Subcutaneous abdominal adipose tissue (tissue), 5 donors: Measurements from ENCODE around the gene CAMKMT.
"Not testable (repeated sequence)": the region's sequence is repeated elsewhere in the genome, so short reads cannot be mapped to it uniquely, and the experiment has no call there.

Experiments used
- H3K27ac ChIP-seq: one replicate; pipeline ENCODE4 v1.7.0; 2013; ENCODE audit warnings: low read depth, mild to moderate bottlenecking, inconsistent platforms, low read length, moderate library complexity
- H3K27me3 ChIP-seq, 5 donors: one replicate each; pipeline ENCODE4 v1.7.0; 2013; ENCODE audit warnings: low read length in 5 of 5, inconsistent platforms in 1 of 5; ENCODE audit not compliant: control insufficient read depth in 5 of 5, insufficient read depth in 4 of 5
- H3K36me3 ChIP-seq, 5 donors: one replicate each; pipeline ENCODE4 v1.7.0; 2013; ENCODE audit warnings: low read length in 5 of 5; ENCODE audit not compliant: control insufficient read depth in 5 of 5, insufficient read depth in 5 of 5
- H3K4me1 ChIP-seq, 5 donors: one replicate each; pipeline ENCODE4 v1.7.0; 2013; ENCODE audit warnings: low read length in 5 of 5, mild to moderate bottlenecking in 3 of 5, moderate library complexity in 1 of 5; ENCODE audit not compliant: control insufficient read depth in 5 of 5, insufficient read depth in 5 of 5
- H3K4me3 ChIP-seq, 5 donors: one replicate each; pipeline ENCODE4 v1.7.0; 2013; ENCODE audit warnings: low read length in 5 of 5, low read depth in 1 of 5
- H3K9ac ChIP-seq, 5 donors: one replicate each; pipeline ENCODE4 v1.7.0; 2013; ENCODE audit warnings: low read length in 5 of 5, mild to moderate bottlenecking in 4 of 5, moderate library complexity in 3 of 5
- H3K9me3 ChIP-seq, 5 donors: one replicate each; pipeline ENCODE4 v1.7.0; 2013; ENCODE audit warnings: low read length in 5 of 5; ENCODE audit not compliant: control insufficient read depth in 5 of 5
- donor health status: healthy.
- donor health status: healthy.
- donor health status: healthy.
- donor health status: healthy.
- donor health status: healthy.

Gene CAMKMT

DNA sequence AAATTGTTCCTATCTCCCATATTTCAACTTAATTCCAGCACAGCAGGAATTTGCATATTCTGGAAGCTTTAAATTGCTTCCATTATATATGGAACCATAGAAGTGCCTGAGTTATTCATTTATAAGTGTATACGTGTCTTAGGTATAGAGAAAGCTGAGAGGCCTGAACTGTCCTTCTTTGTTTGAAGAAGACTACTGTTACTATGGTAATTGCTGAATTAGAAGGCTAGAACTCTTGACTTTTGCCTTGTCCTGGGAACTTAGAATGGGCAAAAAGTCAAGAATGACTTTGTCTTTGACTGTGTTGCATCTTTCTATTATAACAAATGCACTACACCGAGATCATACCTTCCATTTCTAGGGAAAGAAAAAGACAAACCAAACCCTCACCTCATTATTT is 15.7 kb downstream of the CAMKMT start:
- H3K27ac ChIP-seq = no peak overlapping the region
- no peak overlapping the region for H3K4me3 ChIP-seq
- no peaks in the 10 kb centered on the region for H3K4me1 ChIP-seq
- peaks cover 0 to 3% (median 0%) of the 10 kb centered on the region in 5 donors for H3K36me3 ChIP-seq
- H3K9me3 ChIP-seq = no peaks in the 10 kb centered on the region
- H3K9ac ChIP-seq = no peak overlapping the region
- H3K27me3 ChIP-seq = no peaks in the 10 kb centered on the region

GRCh38 chr2:44385226-44385625 is 23.5 kb downstream of the CAMKMT start:
- not testable (repeated sequence) for H3K27me3 ChIP-seq, H3K36me3 ChIP-seq, H3K9me3 ChIP-seq, H3K4me3 ChIP-seq, H3K9ac ChIP-seq, H3K27ac ChIP-seq, H3K4me1 ChIP-seq

GRCh38 chr2:44388877-44389276 is 27.1 kb downstream of the CAMKMT start:
- Histone ChIP-seq H3K36me3 (no peaks in the 10 kb centered on the region), H3K9me3 (no peaks in the 10 kb centered on the region), H3K9ac (no peak overlapping the region), H3K4me3 (no peak overlapping the region), H3K27ac (no peak overlapping the region), H3K4me1 (no peaks in the 10 kb centered on the region), H3K27me3 (no peaks in the 10 kb centered on the region)

- no peak overlapping the region for H3K9ac ChIP-seq
Measured at GRCh38 chr2:44389895-44390294, 28.1 kb downstream of the CAMKMT start.

GRCh38 chr2:44392338-44392943 is 30.7 kb downstream of the CAMKMT start:
- no peaks in the 10 kb centered on the region for H3K27me3 ChIP-seq
- no peaks in the 10 kb centered on the region for H3K36me3 ChIP-seq
- no peaks in the 10 kb centered on the region for H3K9me3 ChIP-seq
- no peak overlapping the region for H3K4me3 ChIP-seq
- no peak overlapping the region for H3K27ac ChIP-seq
- H3K9ac ChIP-seq = no peak overlapping the region
- H3K4me1 ChIP-seq = no peaks in the 10 kb centered on the region

More at GRCh38 chr2:44389895-44390294, 28.1 kb downstream of the CAMKMT start:
- H3K36me3 ChIP-seq = no peaks in the 10 kb centered on the region
- no peaks in the 10 kb centered on the region for H3K9me3 ChIP-seq
- H3K27me3 ChIP-seq = no peaks in the 10 kb centered on the region
- no peak overlapping the region for H3K4me3 ChIP-seq
- no peaks in the 10 kb centered on the region for H3K4me1 ChIP-seq
- H3K27ac ChIP-seq = no peak overlapping the region

- no peaks in the 10 kb centered on the region for H3K36me3 ChIP-seq
- H3K27ac ChIP-seq = no peak overlapping the region
- H3K4me3 ChIP-seq = peak overlapping the region in 4 of 5 donors; percentile 7 to 55 (median 31)
- H3K9ac ChIP-seq = peak overlapping the region in 2 of 5 donors; percentile 28 to 40
- H3K4me1 ChIP-seq = peaks cover 0 to 9% (median 0%) of the 10 kb centered on the region in 5 donors
- H3K27me3 ChIP-seq = no peaks in the 10 kb centered on the region
- H3K9me3 ChIP-seq = no peaks in the 10 kb centered on the region
Measured at GRCh38 chr2:44397447-44398175, 35.9 kb downstream of the CAMKMT start.

DNA sequence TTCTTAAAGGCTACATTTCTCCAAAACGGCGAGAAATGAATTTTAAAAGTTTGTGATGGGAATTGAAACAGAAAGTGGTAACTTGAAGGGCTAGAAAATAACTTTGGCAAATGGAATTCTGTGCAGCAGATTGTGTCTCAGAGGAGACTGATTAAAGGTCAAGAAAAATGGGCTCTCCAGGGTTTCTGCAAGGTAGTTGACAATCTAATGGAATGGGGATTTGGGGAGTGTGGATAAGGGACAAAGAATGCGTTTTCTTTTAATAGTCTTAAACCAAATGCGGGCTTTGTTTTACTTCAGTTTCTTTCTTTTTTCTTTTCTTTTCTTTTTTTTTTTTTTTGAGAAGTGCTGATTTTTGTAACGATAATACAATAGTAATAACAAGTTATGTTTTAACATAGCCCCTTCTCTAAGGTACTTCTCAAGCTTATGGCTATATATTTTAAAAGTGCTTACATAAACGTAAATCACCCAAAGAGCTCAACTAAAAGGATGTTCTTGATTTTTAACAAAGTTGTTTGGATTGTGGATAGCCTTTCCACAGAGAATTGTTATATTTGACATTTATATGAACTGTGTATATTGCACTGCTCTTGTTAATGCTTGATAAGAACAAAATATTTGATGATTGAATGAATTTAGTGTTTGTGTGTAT is 36.6 kb downstream of the CAMKMT start:
- H3K27me3 ChIP-seq = no peaks in the 10 kb centered on the region
- no peaks in the 10 kb centered on the region for H3K36me3 ChIP-seq
- peak overlapping the region in 2 of 5 donors; percentile 28 to 40 for H3K9ac ChIP-seq
- H3K27ac ChIP-seq = no peak overlapping the region
- no peaks in the 10 kb centered on the region for H3K9me3 ChIP-seq
- peak overlapping the region; percentile 7 to 55 (median 30) for H3K4me3 ChIP-seq
- peaks cover 0 to 9% (median 0%) of the 10 kb centered on the region in 5 donors for H3K4me1 ChIP-seq

GRCh38 chr2:44420725-44421124 is 59.0 kb downstream of the CAMKMT start:
- no peak overlapping the region for H3K27ac ChIP-seq

DNA sequence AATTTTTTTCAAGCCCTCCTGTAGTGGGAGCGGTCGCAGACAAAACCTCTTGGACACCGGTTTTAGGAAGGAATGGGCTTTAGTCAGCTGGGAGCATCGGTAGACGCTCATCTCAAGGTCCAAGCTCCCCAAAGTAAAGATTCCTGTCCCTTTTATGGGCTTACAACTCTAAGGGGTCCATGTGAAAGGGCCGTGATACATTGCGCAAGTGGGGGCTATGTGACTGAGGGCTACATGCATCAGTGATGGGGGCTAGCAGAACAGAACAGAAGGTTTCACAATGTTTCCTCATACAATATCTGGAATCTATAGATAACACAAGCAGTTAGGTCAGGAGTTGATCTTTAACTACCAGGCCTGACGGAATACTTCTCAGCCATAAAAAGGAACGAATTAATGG is 62.5 kb downstream of the CAMKMT start:
- Histone ChIP-seq H3K27ac (no peak overlapping the region), H3K9ac (no peak overlapping the region)

More at GRCh38 chr2:44420725-44421124, 59.0 kb downstream of the CAMKMT start:
- H3K4me1 ChIP-seq = no peaks in the 10 kb centered on the region
- H3K27me3 ChIP-seq = no peaks in the 10 kb centered on the region
- no peak overlapping the region for H3K9ac ChIP-seq
- H3K4me3 ChIP-seq = no peak overlapping the region
- no peaks in the 10 kb centered on the region for H3K9me3 ChIP-seq
- H3K36me3 ChIP-seq = no peaks in the 10 kb centered on the region

GRCh38 chr2:44429034-44429433 is 67.3 kb downstream of the CAMKMT start:
- Histone ChIP-seq H3K27me3 (no peaks in the 10 kb centered on the region), H3K27ac (no peak overlapping the region), H3K4me1 (peaks cover 0 to 1% (median 0%) of the 10 kb centered on the region in 5 donors), H3K9me3 (no peaks in the 10 kb centered on the region), H3K9ac (no peak overlapping the region), H3K36me3 (no peaks in the 10 kb centered on the region), H3K4me3 (no peak overlapping the region)

More for the DNA sequence above, 62.5 kb downstream of the CAMKMT start:
- H3K4me1 ChIP-seq = no peaks in the 10 kb centered on the region
- no peaks in the 10 kb centered on the region for H3K27me3 ChIP-seq
- no peak overlapping the region for H3K4me3 ChIP-seq
- no peaks in the 10 kb centered on the region for H3K36me3 ChIP-seq
- H3K9me3 ChIP-seq = no peaks in the 10 kb centered on the region
